ENCODE results near the gene SETD4.
"Not testable (repeated sequence)": the region's sequence is repeated elsewhere in the genome, so short reads cannot be mapped to it uniquely, and the experiment has no call there.

The SETD4 gene, protein sequence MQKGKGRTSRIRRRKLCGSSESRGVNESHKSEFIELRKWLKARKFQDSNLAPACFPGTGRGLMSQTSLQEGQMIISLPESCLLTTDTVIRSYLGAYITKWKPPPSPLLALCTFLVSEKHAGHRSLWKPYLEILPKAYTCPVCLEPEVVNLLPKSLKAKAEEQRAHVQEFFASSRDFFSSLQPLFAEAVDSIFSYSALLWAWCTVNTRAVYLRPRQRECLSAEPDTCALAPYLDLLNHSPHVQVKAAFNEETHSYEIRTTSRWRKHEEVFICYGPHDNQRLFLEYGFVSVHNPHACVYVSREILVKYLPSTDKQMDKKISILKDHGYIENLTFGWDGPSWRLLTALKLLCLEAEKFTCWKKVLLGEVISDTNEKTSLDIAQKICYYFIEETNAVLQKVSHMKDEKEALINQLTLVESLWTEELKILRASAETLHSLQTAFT

DNA sequence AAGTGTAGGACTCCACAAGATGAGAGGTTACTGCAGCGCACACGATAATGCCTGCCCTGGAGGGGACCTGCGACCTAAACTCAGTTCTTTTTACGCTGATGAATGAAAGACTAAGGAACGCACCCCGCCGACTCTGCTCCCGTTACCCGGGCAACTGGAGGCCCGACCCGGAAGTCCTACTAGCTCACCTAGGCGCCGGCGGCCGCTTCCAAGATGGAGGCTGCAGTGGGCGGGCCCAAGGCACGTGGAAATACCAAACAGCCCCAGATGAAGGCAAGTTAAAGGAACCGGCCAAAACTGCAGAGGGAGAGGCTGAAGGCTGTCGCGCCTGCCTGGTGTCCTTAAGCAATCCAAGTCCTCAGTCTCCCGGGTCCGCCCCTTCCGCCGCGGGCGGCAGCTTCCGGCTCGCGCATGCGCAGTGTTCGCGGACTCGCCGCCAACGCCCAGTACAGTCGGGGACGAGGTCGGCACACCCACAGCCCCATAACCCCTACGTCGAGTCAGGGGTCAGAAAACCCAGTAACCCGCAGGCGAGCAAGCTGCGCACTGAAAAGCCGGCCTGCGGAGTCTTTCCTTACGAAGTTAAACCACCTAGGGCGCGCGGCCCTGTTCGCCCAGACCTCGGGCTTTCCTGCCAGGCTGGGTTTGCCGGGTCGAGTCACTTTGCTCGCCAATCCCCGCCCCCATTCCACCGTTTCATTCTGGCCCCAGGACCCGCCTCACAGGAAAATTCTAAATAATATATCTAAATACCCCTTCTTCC, at the start of gene SETD4:
Gene SETD4, minus strand, starts transcription at position 368 of the 763 bp plus-strand sequence. CDS start 1,638 bp downstream, outside the sequence.
- DNase-seq = peak; percentile 92

DNA sequence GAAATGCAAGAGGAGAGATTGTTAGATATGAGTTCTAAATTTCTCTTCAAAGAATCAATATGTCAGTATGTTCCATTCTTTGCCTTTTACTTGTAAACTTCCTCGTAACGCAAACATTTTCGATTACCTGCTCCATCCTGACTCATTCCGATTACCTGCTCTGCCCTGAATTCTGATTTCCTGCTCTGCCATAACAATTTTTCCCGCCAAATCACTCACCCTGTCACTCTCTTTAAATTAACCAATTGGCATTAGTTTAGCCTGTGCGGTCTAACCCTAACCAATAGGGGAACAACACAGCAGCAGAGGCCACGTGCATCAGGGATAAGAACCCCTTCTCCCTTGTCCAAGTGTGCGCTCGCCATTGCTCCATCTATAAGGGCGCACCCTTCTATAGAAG, 49.5 kb upstream of the SETD4 start:
- no peak for DNase-seq

DNA sequence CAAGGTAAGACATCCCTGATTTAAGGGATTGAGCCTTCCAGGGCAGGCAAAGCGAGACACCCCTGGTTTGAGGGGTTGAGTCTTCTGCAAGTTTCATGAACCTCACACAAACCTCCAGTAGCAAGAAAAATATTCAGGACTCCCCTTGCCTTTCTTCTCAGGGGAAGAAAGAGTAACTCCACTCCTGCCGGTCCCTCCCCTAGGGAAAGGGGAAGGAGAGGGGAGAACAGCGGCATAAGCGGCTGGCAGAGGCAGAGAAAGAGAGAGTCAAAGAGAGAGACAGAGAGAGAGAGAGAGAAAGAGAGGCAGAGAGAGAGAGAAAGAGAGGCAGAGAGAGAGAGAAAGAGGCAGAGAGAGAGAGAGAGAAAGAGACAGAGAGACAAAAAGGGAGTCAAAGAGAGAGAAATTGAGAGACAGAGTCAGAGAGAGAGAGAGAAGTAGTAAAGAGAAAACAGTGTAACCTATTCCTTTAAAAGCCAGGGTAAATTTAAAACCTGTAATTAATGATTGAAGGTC, 45.1 kb upstream of the SETD4 start:
- DNase-seq = no peak

DNA sequence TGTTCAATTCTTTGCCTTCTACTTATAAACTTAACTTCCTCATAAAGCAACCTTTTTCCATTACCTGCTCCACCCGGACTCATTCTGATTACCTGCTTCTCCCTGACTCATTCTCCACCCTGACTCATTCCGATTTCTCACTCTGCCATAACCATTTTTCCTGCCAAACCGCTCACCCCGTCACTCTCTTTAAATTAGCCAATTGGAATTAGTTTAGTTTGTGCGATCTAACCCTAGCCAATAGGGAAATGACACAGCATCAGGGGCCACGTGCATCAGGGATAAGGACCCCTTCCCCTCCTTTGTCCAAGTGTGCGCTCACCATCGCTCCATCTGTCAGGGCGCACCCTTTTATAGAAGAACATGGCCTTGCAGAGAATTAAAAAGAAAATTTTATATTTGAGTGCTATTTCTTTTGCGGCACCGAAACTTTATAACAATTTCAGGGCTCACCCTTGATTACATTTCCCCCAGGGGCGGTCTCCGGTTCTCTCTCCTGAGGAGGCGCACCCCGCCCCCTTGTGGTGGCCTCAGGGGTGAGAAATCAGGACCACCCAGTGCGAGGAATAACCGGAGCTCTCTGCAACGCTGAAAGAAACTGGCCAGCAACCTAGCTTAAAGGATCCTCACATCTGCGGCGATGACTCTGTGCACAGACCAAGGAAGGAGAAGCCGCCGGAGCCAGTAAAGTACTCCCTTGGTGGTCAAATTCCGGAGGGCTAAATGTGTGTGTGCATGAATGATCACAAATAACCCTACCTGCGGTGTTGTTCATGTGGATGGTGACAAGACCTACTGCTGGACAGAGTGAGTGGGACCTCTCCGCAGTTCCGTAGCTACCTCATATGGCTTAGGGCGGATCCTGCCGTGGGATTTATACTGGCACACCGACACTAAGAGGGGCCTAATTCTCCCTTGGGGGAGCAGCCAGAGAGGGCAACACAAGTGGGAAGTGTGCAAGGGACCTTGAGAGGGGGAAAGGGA, 44.3 kb upstream of the SETD4 start:
- DNase-seq = peak; percentile 44 to 45

DNA sequence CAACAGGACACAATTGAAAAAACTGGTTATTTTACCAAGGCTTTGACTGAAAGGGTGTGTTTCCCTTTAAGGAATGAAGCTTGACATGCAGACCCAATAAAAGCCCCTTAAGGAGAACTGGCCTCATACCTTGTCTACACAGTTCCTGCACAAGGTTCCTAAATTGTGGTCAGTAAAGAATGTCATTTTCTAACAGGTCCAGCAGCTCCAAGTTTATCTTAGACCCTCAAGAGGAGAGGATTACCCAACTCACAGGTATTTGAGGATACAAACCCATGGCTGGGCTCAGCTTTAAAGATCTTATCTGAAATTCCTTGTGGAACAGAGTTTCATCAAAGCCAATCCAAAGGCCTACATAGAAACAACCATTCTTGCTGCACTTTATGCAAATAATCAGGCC, 43.1 kb upstream of the SETD4 start:
- no peak for DNase-seq

DNA sequence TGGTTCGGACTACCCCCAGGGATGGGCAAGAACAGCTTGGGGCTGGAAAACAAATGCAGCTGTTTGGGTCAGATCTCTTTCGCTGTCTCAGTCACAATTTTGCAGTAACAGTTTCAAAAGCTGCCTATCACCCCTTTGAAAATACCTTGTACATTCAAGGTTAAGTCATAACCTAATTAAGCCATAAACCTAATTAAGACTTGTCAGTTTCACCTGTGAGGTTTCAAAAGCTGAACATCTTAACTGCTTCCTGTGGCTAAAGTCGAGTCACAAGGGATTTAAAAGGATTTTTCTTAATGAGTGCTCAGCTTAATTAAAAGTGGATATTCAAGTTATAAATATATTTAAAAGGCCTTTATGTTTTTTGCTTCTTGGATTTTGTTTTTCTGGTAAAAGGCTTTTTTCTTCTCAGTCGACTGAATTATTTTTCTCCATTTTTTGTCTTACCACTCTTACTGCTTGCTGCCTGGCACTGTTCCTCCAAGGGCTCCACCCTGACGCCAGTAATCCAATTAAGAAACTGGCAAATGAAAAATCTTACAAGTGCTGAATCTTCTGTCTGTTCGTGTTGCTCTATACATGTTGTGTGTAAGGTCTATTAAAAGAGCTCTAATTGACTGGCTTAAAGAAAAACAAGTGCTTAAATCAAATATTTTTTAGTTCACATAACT, 40.8 kb upstream of the SETD4 start:
- DNase-seq = no peak

DNA sequence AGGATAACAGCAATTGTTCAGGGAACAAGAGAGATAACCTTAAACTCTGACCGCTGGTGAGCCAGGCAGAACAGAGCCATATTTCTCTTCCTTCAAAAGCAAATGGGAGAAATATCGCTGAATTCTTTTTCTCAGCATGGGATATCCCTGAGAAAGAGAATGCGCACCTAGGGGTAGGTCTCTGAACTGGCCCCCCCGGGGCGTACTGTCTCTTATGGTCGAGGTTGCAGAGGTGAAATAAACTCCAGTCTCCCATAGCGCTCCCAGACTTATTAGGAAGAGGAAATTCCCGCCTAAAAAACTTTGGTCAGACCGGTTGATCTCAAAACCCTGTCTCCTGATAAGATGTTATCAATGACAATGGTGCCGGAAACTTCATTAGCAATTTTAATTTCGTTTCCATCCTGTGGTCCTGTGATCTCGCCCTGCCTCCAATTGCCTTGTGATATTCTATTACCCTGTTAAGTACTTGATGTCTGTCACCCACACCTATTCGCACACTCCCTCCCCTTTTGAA, 39.4 kb upstream of the SETD4 start:
- not testable (repeated sequence) for DNase-seq

DNA sequence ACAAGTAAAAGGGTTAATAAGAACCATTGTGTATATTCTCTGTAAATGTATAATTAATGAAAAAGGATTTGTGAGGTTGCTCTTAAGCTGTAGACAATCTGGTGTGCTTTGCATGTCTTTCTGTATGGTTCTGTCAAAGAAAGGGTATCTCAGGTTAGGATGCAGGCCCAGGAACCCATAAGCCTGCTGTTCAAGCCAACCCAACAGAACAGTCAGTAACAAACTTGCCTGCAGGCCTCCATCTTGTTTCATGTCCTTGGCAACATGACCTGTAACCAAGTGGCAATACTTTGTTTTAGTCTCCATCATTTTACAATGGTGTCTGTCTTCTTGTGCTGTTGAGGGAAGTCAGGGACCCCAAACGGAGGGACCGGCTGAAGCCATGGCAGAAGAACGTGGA, 38.7 kb upstream of the SETD4 start:
- no peak for DNase-seq

DNA sequence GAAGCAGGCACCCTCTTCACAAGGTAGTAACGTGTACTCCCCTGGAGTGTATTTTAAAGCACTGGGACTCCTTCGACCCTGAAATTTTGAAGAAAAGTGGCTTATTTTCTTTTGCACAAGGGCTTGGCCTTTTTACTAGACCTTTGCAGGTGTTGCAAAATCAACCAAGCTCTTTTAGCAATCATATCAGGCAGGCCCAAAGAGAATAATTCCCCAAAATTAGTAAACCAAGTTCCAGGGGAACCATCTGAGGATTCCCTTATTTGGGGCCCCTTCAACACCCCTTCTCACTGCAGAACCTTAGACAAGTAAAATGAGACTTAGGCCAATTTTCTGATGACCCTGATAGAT, 37.8 kb upstream of the SETD4 start:
- no peak for DNase-seq

DNA sequence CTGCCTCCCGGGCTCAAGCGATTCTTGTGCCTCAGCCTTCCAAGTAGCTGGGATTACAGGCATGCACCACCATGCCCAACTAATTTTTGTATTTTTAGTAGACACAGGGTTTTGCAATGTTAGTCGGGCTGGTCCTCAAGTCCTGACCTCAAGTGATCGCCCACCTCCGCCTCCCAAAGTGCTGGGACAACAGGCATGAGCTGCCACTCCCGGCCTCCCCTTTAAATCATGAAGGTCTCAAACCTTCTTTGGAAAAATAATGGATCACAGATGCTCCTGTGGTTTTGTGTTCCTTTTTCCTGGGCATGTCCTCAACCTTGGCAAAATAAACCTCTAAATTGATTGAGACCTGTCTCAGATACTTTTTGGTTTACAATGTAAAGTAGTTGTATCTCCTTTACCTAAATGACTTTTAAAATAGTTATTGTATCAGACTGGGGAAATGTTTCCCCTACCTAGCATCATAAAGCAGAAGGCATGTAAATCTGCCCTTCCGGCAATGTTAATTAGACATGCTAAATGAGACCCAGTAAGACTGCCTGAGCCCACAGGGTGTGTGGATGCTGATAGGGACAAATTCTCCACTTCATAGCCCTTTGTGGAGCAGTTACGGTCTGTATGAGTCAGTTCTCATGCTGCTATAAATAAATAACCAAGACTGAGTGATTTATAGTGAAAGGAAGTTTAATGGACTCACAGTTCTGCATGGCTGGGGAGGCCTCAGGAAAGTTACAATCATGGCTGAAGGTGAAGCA, 37.3 kb upstream of the SETD4 start:
- no peak for DNase-seq

DNA sequence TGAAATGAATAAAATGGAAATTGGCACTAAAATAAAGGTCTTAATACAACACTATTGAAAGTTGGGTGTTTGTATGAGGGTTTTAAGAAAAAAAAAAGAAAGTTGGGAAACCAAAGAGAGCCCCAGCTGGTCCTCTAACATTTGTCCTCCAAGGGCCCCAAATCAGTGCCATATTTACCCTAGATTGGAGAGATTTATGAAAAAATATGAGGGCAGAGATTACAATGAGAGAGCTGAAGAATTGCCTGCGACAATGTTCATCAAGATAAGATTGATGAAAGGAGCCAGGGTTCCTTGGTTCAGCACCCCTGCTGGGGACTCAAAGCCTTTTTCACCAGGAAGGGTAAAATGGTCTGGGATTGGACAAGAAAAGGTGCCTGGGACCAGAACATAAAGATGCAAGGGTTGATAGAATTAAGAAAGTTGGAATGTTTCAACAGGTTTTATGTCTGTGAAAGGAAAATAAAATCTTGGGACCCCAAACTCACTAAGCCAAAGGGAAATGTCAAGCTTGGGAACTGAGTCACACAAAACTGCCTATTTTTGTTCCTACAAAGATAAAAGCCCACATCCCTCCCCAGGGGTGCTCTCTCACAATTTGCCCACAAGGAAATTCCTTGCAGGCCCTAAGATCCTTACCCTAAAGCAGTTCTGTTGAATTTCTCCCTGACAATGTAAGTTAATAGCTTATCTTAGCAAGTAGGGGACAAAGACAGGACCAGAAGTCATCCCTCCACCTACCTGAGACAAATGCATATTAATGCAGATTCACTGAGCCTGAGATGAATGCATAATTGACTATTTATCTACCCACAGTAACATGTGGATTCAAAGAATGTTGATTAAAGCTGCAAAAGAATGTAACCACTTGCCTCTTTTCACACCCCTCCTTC, 36.3 kb upstream of the SETD4 start:
- DNase-seq = no peak

DNA sequence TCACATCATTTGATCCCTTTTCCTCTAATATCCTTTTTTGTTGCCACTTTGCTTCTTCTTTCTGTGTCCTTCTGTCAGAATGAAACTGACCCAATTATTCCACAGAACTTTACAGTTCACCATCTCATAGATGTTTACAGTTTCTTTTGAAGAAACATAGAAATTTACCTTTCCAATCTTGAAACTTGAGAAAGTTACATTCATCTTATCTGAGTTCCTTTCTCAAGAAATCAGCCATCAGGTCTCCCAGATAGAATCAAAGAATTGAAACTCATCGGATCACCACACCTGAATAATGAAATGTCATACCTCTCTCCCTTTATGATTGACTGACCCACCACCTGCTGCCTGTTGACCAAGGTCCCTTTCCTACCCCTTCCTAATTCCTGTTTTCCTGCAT, 33.2 kb upstream of the SETD4 start:
- no peak for DNase-seq

DNA sequence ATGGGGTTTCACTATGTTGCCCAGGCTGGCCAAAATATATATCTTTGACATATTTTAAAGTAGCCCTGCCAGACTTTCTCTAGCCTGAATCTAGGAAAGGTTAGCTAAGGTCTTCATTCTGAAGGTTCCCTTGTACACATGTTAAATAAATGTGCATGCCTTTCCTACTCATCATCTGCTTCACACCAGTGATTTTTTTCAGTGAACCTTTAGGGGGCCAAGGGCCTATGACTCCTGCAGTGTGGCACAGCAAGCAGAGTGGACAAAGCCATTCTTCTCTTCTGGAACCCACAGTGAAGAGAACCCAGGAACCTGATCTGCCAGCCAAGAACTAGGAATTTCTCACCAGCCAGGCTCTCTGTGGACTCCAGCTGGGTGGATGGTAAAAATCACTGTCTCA, 32.4 kb upstream of the SETD4 start:
- DNase-seq = no peak

DNA sequence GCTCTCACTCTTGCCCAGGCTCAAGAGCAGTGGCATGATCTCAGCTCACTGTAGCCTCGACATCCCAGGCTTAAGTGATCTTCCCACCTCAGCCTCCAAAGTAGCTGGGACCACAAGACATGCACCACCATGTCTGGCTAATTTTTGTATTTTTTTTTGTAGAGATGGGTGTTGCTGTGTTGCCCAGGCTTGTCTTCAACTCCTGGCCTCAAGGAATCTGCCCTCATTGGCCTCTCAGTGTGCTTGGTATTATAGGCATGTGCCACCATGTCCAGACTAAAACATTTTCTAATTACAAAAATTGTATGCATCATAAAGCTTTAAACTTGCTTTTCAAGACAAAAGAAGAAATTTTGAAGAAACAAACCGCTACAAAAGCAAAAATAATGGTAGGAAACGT, 29.6 kb upstream of the SETD4 start:
- no peak for DNase-seq

DNA sequence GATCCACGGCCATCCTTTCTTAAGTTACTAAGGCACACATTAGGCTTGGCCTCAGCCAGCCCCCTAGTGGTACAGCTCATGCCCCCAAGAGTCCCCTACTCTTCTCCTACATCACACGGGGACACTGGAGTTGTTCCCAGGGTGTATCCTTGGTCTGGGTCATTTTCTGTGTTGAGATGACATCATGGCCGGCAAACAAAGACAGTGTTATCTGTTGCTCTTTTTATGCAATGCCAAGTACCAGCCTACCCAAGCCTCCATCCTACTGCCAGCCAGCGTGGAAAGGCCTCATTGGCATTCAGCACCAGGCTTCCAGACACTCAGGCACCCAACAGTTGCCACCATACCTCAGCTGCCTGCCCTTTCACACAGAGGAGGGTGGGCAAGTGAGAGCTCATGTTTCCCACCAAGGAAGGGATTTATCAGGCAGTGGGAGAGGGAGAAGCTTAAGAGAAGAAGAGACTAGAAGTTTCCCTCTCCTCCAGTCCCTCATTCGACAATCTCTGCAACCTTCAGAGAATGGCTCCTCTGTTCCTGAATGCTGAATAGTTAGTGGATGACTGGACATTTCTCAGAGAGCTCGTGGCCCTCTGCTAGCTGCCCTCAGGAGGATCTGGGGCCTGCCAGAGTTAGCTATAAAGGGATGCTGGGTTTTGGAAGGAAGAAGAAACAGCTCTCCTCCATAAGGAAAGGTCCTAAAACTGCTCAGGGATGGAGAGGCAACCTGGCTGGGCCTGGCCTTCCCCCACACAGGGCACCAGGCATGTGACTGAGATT, 27.2 kb upstream of the SETD4 start:
- no peak for DNase-seq

DNA sequence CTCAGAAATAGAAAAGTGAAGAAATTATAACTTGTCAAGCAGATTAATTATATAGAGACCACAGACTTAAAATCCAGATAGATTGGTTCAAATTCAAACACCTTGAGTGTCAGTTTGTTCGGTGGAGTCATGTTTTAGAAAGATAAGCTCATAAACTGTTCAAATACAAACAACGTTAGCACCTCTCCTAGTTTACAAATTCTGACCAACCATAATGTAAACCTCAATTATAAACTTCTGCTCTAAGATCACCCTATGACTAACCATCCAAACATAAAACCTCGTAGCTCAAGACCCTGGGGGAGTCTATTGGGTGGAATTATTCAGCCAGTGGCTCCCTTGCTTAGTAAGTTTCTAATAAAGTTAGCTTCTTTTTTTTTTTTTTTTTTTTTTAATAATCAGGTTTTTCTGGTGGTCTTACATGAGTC, 21.9 kb upstream of the SETD4 start:
- DNase-seq = no peak

DNA sequence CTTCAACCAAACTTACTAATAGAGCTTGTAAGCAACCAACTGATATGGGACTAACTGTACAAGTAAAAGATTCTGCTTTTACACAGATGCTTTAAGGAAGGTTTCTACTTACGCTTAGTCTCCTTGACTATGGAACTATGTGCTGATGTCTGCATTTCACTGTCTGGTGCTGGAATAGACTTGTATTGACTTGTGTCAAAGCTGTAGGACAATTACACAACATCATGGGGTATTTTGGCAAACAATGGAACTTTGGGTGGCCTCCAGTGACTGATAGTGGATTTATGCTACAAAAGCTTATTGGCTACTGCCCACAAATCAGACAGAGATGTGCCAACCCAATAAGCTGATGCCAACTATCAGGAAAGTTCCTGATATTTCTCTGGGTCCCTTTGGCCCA, 20.1 kb upstream of the SETD4 start:
- no peak for DNase-seq

DNA sequence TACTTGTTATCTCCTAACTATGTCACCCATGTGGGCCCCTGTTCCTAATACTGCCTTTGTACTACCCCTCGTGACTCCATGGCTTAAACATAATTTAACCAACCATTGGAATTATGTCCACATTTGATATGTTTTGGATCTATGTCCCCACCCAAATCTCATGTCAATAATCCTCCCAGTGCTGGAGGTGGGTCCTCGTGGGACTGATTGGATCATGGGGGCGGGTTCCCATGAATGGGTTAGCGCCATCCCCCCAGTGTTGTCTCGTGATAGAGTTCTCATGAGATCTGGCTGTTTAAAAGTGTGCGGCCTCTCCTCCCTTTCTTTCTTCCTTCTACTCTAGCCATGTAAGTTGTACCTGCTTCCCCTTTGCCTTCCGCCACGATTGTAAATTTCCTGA, 19.3 kb upstream of the SETD4 start:
- DNase-seq = no peak

DNA sequence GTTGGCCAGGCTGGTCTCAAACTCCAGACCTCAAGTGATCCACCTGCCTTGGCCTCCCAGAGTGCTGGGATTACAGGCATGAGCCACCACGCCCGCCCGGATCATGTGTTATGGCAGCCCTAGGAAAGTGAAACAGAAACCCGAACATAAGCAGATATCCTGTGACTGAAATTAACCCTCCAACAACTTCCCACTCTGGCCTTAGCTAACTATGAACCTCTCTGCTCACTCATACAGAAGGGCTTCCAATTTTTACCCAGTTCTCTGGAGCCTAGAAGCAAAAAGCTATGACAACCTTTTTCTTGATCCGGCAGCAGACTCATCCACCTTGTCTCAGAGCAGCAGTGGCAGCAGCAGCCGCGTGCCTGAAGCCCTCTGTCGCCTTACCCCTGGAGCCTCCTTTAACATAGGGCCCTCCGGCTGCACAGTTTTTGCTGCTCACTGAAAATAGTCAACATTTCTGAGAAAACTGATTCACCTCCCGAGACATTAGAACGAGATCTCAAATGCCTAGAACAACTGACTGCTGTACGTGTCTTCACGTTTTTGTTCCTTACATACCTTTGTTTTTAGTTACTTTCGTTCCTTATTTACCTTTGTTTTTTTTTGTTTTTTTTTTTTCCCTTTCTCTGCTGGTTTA, 18.8 kb upstream of the SETD4 start:
- peak; percentile 29 to 36 for DNase-seq

Measured in CD4-positive, alpha-beta T cell treated with Interleukin-1 beta for 1 hour (primary cell).